ENCODE data around the gene SLC11A1. TPM values are rescaled to one million over a fixed set of nuclear protein-coding genes. Genes with fewer than 3 reads are reported as not detected.

SLC11A1 gene
- total RNA-seq, 1 donor from 2014 or later = 0.34 TPM

DNA sequence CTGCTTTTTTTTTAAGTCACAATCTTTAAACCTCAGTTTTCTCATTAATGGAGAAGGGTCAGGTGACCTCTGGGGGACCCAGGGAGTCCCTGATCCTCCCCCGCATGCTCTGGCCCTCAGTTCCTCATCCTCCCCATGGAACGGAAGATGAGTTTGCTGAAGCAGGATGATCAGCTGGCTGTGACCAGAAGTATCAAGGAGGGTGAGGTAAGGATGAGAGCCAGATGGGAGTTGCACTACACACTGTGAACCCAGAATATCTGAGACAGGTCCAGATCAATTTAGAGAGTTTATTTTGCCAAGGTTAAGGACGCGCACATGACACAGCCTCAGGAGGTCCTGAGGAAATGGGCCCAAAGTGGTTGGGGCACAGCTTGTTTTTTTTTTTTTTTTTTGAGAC lies 21.6 kb upstream of the SLC11A1 start:
- H3K9me3 Mint-ChIP-seq (ENCODE audit: low read depth) = no peaks in the 10 kb centered on the region
- TF ChIP-seq, protein P1, sequence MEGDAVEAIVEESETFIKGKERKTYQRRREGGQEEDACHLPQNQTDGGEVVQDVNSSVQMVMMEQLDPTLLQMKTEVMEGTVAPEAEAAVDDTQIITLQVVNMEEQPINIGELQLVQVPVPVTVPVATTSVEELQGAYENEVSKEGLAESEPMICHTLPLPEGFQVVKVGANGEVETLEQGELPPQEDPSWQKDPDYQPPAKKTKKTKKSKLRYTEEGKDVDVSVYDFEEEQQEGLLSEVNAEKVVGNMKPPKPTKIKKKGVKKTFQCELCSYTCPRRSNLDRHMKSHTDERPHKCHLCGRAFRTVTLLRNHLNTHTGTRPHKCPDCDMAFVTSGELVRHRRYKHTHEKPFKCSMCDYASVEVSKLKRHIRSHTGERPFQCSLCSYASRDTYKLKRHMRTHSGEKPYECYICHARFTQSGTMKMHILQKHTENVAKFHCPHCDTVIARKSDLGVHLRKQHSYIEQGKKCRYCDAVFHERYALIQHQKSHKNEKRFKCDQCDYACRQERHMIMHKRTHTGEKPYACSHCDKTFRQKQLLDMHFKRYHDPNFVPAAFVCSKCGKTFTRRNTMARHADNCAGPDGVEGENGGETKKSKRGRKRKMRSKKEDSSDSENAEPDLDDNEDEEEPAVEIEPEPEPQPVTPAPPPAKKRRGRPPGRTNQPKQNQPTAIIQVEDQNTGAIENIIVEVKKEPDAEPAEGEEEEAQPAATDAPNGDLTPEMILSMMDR (IDR thresholded peaks at IDR 0.05; ENCODE audit: unreplicated experiment) = no peak
- H3K27me3 Mint-ChIP-seq = no peaks in the 10 kb centered on the region
- no peak overlapping the region for H3K4me3 Mint-ChIP-seq (ENCODE audit: low read depth)
- H3K27ac Mint-ChIP-seq = peak overlapping the region; percentile 19
- peaks cover 22% of the 10 kb centered on the region for H3K4me1 Mint-ChIP-seq (ENCODE audit: low read depth)
- no peak for DNase-seq (ENCODE audit: low spot score, unreplicated experiment)
- peaks cover 2% of the 10 kb centered on the region for H3K36me3 Mint-ChIP-seq (ENCODE audit: insufficient read depth)

DNA sequence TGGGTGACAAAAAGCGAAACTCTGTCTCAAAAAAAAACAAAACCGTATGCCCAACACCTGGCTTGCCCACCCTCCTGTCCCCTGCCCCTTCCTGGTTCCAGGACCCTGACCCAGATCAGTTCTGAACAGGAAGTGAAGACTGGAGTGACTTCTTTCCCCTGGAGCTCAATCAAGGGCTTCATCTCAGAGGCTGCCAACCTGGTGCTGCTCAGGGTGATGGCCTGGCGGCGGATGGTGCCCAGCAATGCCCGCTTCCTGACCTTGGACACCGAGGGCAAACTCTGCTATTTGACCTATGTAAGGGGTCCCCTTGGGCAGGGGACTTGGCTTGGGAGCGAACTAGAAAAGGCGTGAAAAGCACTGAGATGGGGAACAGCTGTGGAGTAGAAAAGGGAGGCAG lies 19.5 kb upstream of the SLC11A1 start:
- TF ChIP-seq, protein P1 (IDR thresholded peaks at IDR 0.05; ENCODE audit: unreplicated experiment) = no peak
- Mint-ChIP-seq H3K4me3 (ENCODE audit: low read depth) (no peak overlapping the region), H3K27me3 (no peaks in the 10 kb centered on the region), H3K27ac (peak overlapping the region; percentile 50), H3K9me3 (ENCODE audit: low read depth) (no peaks in the 10 kb centered on the region), H3K4me1 (ENCODE audit: low read depth) (peaks cover 13% of the 10 kb centered on the region), H3K36me3 (ENCODE audit: insufficient read depth) (peaks cover 2% of the 10 kb centered on the region)
- no peak for DNase-seq (ENCODE audit: low spot score, unreplicated experiment)

DNA sequence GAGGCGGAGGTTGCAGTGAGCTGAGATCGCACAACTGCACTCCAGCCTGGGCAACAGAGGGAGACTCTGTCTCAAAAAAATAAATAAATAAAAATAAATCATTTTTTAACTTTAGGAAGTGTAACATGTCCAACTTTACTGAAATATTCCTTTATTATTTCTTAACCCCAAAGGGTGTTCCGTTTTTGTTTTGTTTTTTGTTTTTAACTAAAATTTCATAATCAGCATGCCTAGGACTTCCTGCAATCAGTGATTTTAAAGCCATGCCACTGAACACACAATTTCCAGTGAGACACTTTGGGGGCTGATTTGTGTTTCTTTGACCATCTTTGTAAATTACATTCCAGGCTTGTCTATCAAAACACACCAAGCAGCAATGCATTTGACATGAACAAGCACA lies 18.3 kb upstream of the SLC11A1 start:
- H3K9me3 Mint-ChIP-seq (ENCODE audit: low read depth) = no peaks in the 10 kb centered on the region

DNA sequence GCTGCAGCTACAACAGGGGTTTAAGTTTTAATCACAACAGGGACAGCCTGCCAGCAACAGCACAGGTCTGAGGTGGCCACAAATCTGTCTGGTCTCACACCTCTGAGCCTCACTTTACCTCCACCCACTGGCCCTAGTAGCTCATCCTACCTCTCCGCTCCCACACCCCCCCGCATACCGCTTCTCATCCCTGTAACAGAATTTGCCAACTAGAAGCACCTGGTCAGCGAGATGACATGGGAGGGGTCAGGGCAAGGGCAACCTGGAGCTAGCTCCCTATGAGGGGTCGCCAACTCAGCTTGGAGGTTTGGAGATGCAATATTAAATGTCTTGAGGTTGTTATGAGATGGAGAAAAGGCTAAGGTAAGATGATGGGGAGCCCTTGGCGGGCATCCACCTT lies 17.9 kb upstream of the SLC11A1 start:
- no peak overlapping the region for H3K4me3 Mint-ChIP-seq (ENCODE audit: low read depth)
- H3K9me3 Mint-ChIP-seq (ENCODE audit: low read depth) = no peaks in the 10 kb centered on the region
- peaks cover 2% of the 10 kb centered on the region for H3K36me3 Mint-ChIP-seq (ENCODE audit: insufficient read depth)
- peaks cover 8% of the 10 kb centered on the region for H3K4me1 Mint-ChIP-seq (ENCODE audit: low read depth)
- DNase-seq (ENCODE audit: low spot score, unreplicated experiment) = no peak
- H3K27ac Mint-ChIP-seq = no peak overlapping the region
- TF ChIP-seq, protein P1 (IDR thresholded peaks at IDR 0.05; ENCODE audit: unreplicated experiment) = no peak
- H3K27me3 Mint-ChIP-seq = no peaks in the 10 kb centered on the region

More for the DNA sequence above, 18.3 kb upstream of the SLC11A1 start:
- peaks cover 2% of the 10 kb centered on the region for H3K36me3 Mint-ChIP-seq (ENCODE audit: insufficient read depth)
- H3K27ac Mint-ChIP-seq = peak overlapping the region; percentile 59
- H3K27me3 Mint-ChIP-seq = no peaks in the 10 kb centered on the region
- H3K4me3 Mint-ChIP-seq (ENCODE audit: low read depth) = no peak overlapping the region
- DNase-seq (ENCODE audit: low spot score, unreplicated experiment) = no peak
- peaks cover 7% of the 10 kb centered on the region for H3K4me1 Mint-ChIP-seq (ENCODE audit: low read depth)
- TF ChIP-seq, protein P1 (IDR thresholded peaks at IDR 0.05; ENCODE audit: unreplicated experiment) = no peak

DNA sequence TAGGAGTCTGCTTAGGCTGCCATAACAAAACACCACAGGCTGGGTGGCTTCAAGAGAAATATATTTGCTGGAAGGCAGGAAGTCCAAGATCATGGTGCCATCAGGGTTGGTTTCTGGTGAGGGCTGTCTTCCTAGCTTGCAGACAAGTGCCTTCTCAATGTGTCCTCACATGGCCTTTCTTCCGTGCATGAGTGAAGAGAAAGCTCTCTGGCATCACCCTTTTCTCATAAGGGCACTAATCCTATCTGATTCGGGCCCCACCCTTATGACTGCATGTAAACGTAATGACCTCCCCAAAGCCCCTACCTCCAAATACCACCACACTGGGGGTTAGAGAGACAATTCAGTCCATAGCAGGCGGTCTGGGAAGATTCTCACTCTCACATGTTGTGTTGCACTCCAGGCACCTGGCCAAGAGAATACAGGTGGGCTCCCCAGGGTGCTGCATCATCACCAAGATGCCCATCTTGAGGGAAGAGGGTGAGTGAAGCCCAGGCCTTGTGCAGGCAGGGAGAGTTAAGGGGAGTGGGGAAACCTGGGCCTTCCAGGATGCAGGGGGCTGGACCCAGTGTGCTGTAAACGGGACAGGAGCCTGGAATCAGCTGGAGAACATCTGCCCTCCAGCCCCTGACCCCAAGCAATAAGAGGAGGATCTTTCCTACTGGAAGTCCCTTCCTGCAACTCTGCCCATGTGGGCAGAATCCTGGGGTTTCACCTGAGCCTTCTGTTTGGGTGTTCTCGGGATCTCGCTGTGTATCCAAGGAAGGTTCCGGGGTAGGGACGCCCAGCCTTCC lies 15.3 kb upstream of the SLC11A1 start:
- H3K36me3 Mint-ChIP-seq (ENCODE audit: insufficient read depth) = no peaks in the 10 kb centered on the region
- peak overlapping the region; percentile 74 for H3K4me3 Mint-ChIP-seq (ENCODE audit: low read depth)
- DNase-seq (ENCODE audit: low spot score, unreplicated experiment) = no peak
- TF ChIP-seq, protein P1 (IDR thresholded peaks at IDR 0.05; ENCODE audit: unreplicated experiment) = no peak
- H3K27me3 Mint-ChIP-seq = peaks cover 4% of the 10 kb centered on the region
- H3K4me1 Mint-ChIP-seq (ENCODE audit: low read depth) = peaks cover 1% of the 10 kb centered on the region
- no peaks in the 10 kb centered on the region for H3K9me3 Mint-ChIP-seq (ENCODE audit: low read depth)
- peak overlapping the region; percentile 85 for H3K27ac Mint-ChIP-seq

Measured in progenitor cell of endocrine pancreas (in vitro differentiated cells).